Measurements from ENCODE around the gene HNRNPF.

DNA sequence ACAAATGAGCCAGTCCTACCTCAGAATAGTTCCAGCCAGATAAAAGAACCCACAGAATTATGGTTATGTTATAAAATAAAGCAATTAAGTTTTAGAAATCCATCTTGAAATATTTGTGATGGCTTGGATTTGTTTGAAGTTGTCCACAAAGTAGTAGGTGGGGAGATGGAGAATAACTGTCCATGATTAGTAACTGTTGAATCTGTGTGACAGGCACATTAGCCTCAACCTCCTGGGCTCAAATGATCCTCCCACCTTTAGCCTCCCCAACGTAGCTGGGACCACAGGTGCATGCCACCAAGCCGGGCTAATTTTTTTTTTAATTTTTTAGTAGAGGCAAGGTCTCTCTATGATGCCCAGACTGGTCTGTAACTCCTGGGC is 10.1 kb downstream of the HNRNPF start:
- TF ChIP-seq, protein P1, sequence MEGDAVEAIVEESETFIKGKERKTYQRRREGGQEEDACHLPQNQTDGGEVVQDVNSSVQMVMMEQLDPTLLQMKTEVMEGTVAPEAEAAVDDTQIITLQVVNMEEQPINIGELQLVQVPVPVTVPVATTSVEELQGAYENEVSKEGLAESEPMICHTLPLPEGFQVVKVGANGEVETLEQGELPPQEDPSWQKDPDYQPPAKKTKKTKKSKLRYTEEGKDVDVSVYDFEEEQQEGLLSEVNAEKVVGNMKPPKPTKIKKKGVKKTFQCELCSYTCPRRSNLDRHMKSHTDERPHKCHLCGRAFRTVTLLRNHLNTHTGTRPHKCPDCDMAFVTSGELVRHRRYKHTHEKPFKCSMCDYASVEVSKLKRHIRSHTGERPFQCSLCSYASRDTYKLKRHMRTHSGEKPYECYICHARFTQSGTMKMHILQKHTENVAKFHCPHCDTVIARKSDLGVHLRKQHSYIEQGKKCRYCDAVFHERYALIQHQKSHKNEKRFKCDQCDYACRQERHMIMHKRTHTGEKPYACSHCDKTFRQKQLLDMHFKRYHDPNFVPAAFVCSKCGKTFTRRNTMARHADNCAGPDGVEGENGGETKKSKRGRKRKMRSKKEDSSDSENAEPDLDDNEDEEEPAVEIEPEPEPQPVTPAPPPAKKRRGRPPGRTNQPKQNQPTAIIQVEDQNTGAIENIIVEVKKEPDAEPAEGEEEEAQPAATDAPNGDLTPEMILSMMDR (IDR thresholded peaks at IDR 0.05; ENCODE audit: borderline replicate concordance, extremely low read depth, low read length, poor library complexity, severe bottlenecking), result no peak
- no peak for TF ChIP-seq EZH2 (IDR thresholded peaks at IDR 0.05; ENCODE audit: borderline replicate concordance, low read depth, low read length, severe bottlenecking)
